ENCODE data around the gene MED12L. TPM values are rescaled to one million over a fixed set of nuclear protein-coding genes. Genes with fewer than 3 reads are reported as not detected.

Gene MED12L
- total RNA-seq, 1 experiment from 2014 or later, result 14.9 TPM

DNA sequence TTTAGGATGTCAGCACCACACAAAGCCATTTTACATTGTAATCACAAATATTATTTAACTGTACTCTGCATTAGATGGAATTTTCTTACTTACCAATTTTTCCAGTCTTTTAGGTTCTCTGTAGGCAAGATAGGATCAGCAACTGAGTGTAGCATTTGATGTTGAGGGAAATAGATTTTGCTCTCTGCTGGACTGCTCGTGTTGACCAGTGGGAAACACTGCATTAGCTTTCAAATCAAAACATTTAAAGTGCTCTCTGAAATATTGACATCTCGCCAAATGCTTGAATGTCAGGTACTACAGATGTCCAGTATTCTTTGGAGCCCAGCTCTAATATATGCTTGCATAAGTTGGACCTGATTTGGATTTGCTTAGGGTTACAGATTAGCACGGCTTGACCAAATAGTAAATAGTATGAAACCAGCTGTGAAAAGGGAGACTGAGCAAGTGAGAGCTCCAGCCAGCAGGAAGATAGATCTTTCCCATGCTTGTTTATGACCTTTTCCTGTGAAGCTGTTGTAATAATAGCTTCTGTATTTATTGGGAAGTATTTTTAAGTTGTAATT, 163.4 kb downstream of the MED12L start:
- Histone ChIP-seq H2BK120ac (ENCODE audit: low read depth, low read length, poor library complexity, severe bottlenecking) (no peak overlapping the region), H3K27ac (ENCODE audit: insufficient read length, low read depth, low read length) (no peak overlapping the region), H4K91ac (ENCODE audit: insufficient read length, low read depth, low read length) (no peak overlapping the region), H3K56ac (ENCODE audit: insufficient read length, low read depth, low read length) (no peak overlapping the region), H4K8ac (replicated peaks; ENCODE audit: insufficient read length, low read depth, low read length) (no peak overlapping the region), H2AK5ac (ENCODE audit: insufficient read length, low read length) (no peak overlapping the region), H3K18ac (ENCODE audit: insufficient read length, low read depth, low read length) (no peak overlapping the region), H3K4me2 (ENCODE audit: insufficient read depth, insufficient read length, low read length) (no peak overlapping the region), H3K23me2 (ENCODE audit: insufficient read length, low read depth, low read length, poor library complexity, severe bottlenecking) (no peaks in the 10 kb centered on the region), H3K27me3 (ENCODE audit: insufficient read depth, low read length) (no peaks in the 10 kb centered on the region), H3K14ac (ENCODE audit: insufficient read depth, low read length) (no peak overlapping the region), H2BK20ac (ENCODE audit: low read depth, low read length, poor library complexity, severe bottlenecking) (no peak overlapping the region), H2AFZ (ENCODE audit: low read length) (no peak overlapping the region), H3K79me2 (ENCODE audit: insufficient read depth, low read length) (no peaks in the 10 kb centered on the region), H3T11ph (ENCODE audit: low read length) (no peak overlapping the region), H3K23ac (ENCODE audit: insufficient read length, low read depth, low read length) (no peak overlapping the region), H2BK12ac (ENCODE audit: insufficient read length, low read depth, low read length) (no peak overlapping the region), H3K9me3 (ENCODE audit: control insufficient read depth, low read depth, low read length) (no peaks in the 10 kb centered on the region), H3K4me1 (ENCODE audit: insufficient read depth, low read length) (no peaks in the 10 kb centered on the region), H3K9ac (ENCODE audit: extremely low read depth, insufficient read length, low read length) (no peak overlapping the region), H3K79me1 (ENCODE audit: insufficient read depth, low read depth, low read length, poor library complexity, severe bottlenecking) (no peaks in the 10 kb centered on the region), H2BK15ac (ENCODE audit: low read depth, low read length) (no peak overlapping the region), H3K4ac (ENCODE audit: low read depth, low read length) (no peak overlapping the region), H4K20me1 (ENCODE audit: control insufficient read depth, insufficient read depth, insufficient read length) (no peaks in the 10 kb centered on the region), H4K5ac (ENCODE audit: insufficient read length, low read depth, low read length) (no peak overlapping the region), H2BK5ac (ENCODE audit: insufficient read length, low read length) (no peak overlapping the region)
- Mint-ChIP-seq H3K36me3 (ENCODE audit: insufficient read depth in 1 of 3, low read depth in 3 of 3) (no peaks in the 10 kb centered on the region), H3K9me3 (no peaks in the 10 kb centered on the region), H3K4me3 (no peak overlapping the region), H3K27me3 (ENCODE audit: low read depth) (no peaks in the 10 kb centered on the region), H3K27ac (no peak overlapping the region), H3K4me1 (no peaks in the 10 kb centered on the region)
- no peak for DNase-seq
- no CpG with 5 or more reads among the region's 3 CpGs for WGBS (ENCODE audit: extremely low coverage, insufficient read length, low lambda C conversion rate)
- TF ChIP-seq CTCF (conservative IDR thresholded peaks at IDR 0.05), result no peak

Measured in H9 (cell line).